BLaER1 treated with 17β-estradiol and CSF1 and Interleukin-3, amounts not matched to agents 10 nM and 100 nM (cell line): ENCODE data around the gene NUDT14.

Experiments used
- H3K27ac ChIP-seq, 11 experiments: shearing (Covaris generic); formaldehyde crosslinking; 2 replicates each; pipeline ENCODE4 v1.8.1; 2022
- H3K27me3 ChIP-seq, 11 experiments: shearing (Covaris generic); formaldehyde crosslinking; 2 replicates each; pipeline ENCODE4 v1.8.1; 2022
- H3K36me3 ChIP-seq, 11 experiments: shearing (Covaris generic); formaldehyde crosslinking; 2 replicates each; pipeline ENCODE4 v1.8.1; 2022
- H3K4me1 ChIP-seq, 10 experiments: shearing (Covaris generic); formaldehyde crosslinking; 2 replicates each; pipeline ENCODE4 v1.8.1; 2022
- H3K4me2 ChIP-seq, 11 experiments: shearing (Covaris generic); formaldehyde crosslinking; 2 replicates each; pipeline ENCODE4 v1.8.1; 2022
- H3K4me3 ChIP-seq, 10 experiments: shearing (Covaris generic); formaldehyde crosslinking; 2 replicates each; pipeline ENCODE4 v1.8.1; 2022
- H3K9ac ChIP-seq, 11 experiments: shearing (Covaris generic); formaldehyde crosslinking; 2 replicates each; pipeline ENCODE4 v1.8.1; 2022
- H3K9me3 ChIP-seq, 11 experiments: shearing (Covaris generic); formaldehyde crosslinking; replicated peaks in 1 of 11; 2 replicates each; pipeline ENCODE4 v1.8.1; 2022
- H4K20me1 ChIP-seq, 11 experiments: shearing (Covaris generic); formaldehyde crosslinking; 2 replicates each; pipeline ENCODE4 v1.8.1; 2022
- Cebpa-rat ChIP-seq, 11 experiments: shearing (Covaris generic); IDR thresholded peaks; 2 replicates each; pipeline ENCODE4 v1.8.1; 2022

The NUDT14 gene

GRCh38 chr14:105180592-105181548, at the start of gene NUDT14:
Gene NUDT14, minus strand, starts transcription at chr14:105181312. Its CDS starts 103 bp downstream, at chr14:105181209.
- H3K27me3 ChIP-seq, result peaks cover 0 to 18% (median 0%) of the 10 kb centered on the region in 11 experiments; a peak in 3 of 22 replicates
- peaks cover 62 to 93% (median 88%) of the 10 kb centered on the region in 10 experiments for H3K4me1 ChIP-seq
- peaks cover 11 to 48% (median 34%) of the 10 kb centered on the region in 11 experiments; a peak in 17 of 22 replicates for H4K20me1 ChIP-seq
- H3K4me2 ChIP-seq, result peak within 1 kb of the TSS; percentile 86 to 100 (median 96)
- no peak for TF ChIP-seq Cebpa-rat (IDR thresholded peaks at IDR 0.05)
- H3K9me3 ChIP-seq, result no peaks in the 10 kb centered on the region
- peak within 1 kb of the TSS in 9 of 11 experiments; percentile 29 to 70 (median 61); a peak in 15 of 22 replicates for H3K27ac ChIP-seq
- no peaks in the 10 kb centered on the region for H3K36me3 ChIP-seq
- peak within 1 kb of the TSS; percentile 55 to 72 (median 61) for H3K4me3 ChIP-seq
- H3K9ac ChIP-seq, result peak within 1 kb of the TSS; percentile 63 to 76 (median 72); a peak in 21 of 22 replicates

GRCh38 chr14:105229099-105229655, 48.1 kb upstream of the NUDT14 start:
- no peak overlapping the region for H3K9ac ChIP-seq
- peaks cover 0 to 5% (median 4%) of the 10 kb centered on the region in 11 experiments; a peak in 20 of 22 replicates for H3K9me3 ChIP-seq
- H3K4me2 ChIP-seq, result no peak overlapping the region
- peaks cover 11 to 24% (median 17%) of the 10 kb centered on the region in 10 experiments for H3K4me1 ChIP-seq
- no peak for TF ChIP-seq Cebpa-rat (IDR thresholded peaks at IDR 0.05)
- H3K36me3 ChIP-seq, result peaks cover 24 to 53% (median 41%) of the 10 kb centered on the region in 11 experiments
- no peaks in the 10 kb centered on the region; a peak in 1 of 22 replicates for H3K27me3 ChIP-seq
- no peak overlapping the region for H3K27ac ChIP-seq
- peaks cover 18 to 54% (median 50%) of the 10 kb centered on the region in 11 experiments; a peak in 21 of 22 replicates for H4K20me1 ChIP-seq
- H3K4me3 ChIP-seq, result no peak overlapping the region

GRCh38 chr14:105228562-105228961, 47.5 kb upstream of the NUDT14 start:
- H4K20me1 ChIP-seq, result peaks cover 24 to 60% (median 57%) of the 10 kb centered on the region in 11 experiments; a peak in 21 of 22 replicates

GRCh38 chr14:105227346-105227745, 46.2 kb upstream of the NUDT14 start:
- no peak overlapping the region for H3K4me3 ChIP-seq
- no peak overlapping the region for H3K4me2 ChIP-seq
- no peaks in the 10 kb centered on the region; a peak in 1 of 22 replicates for H3K27me3 ChIP-seq
- TF ChIP-seq Cebpa-rat (IDR thresholded peaks at IDR 0.05), result no peak
- no peak overlapping the region; a peak in 1 of 22 replicates for H3K27ac ChIP-seq
- peaks cover 34 to 72% (median 69%) of the 10 kb centered on the region in 11 experiments; a peak in 21 of 22 replicates for H4K20me1 ChIP-seq
- no peak overlapping the region; a peak in 1 of 22 replicates for H3K9ac ChIP-seq
- peaks cover 0 to 4% (median 3%) of the 10 kb centered on the region in 11 experiments; a peak in 20 of 22 replicates for H3K9me3 ChIP-seq
- H3K4me1 ChIP-seq, result peaks cover 24 to 42% (median 36%) of the 10 kb centered on the region in 10 experiments
- peaks cover 24 to 52% (median 43%) of the 10 kb centered on the region in 11 experiments for H3K36me3 ChIP-seq

More at GRCh38 chr14:105228562-105228961, 47.5 kb upstream of the NUDT14 start:
- Histone ChIP-seq H3K9me3 (peaks cover 0 to 5% (median 4%) of the 10 kb centered on the region in 11 experiments; a peak in 20 of 22 replicates), H3K4me2 (no peak overlapping the region), H3K9ac (no peak overlapping the region), H3K4me3 (no peak overlapping the region), H3K27me3 (no peaks in the 10 kb centered on the region; a peak in 1 of 22 replicates), H3K36me3 (peaks cover 24 to 53% (median 41%) of the 10 kb centered on the region in 11 experiments), H3K27ac (no peak overlapping the region), H3K4me1 (peaks cover 17 to 30% (median 24%) of the 10 kb centered on the region in 10 experiments)
- no peak for TF ChIP-seq Cebpa-rat (IDR thresholded peaks at IDR 0.05)

GRCh38 chr14:105226198-105226597, 45.1 kb upstream of the NUDT14 start:
- Histone ChIP-seq H3K27ac (no peak overlapping the region), H3K4me3 (no peak overlapping the region), H3K9ac (no peak overlapping the region), H3K4me1 (peaks cover 24 to 53% (median 41%) of the 10 kb centered on the region in 10 experiments), H3K4me2 (no peak overlapping the region), H3K9me3 (no peaks in the 10 kb centered on the region), H3K36me3 (peaks cover 31 to 64% (median 51%) of the 10 kb centered on the region in 11 experiments), H4K20me1 (peaks cover 44 to 84% (median 80%) of the 10 kb centered on the region in 11 experiments; a peak in 21 of 22 replicates), H3K27me3 (no peaks in the 10 kb centered on the region; a peak in 1 of 22 replicates)
- TF ChIP-seq Cebpa-rat (IDR thresholded peaks at IDR 0.05), result no peak

- Histone ChIP-seq H3K4me3 (no peak overlapping the region; a peak in 1 of 20 replicates), H3K36me3 (peaks cover 38 to 76% (median 63%) of the 10 kb centered on the region in 11 experiments), H3K27me3 (no peaks in the 10 kb centered on the region; a peak in 1 of 22 replicates), H4K20me1 (peaks cover 44 to 96% (median 92%) of the 10 kb centered on the region in 11 experiments; a peak in 21 of 22 replicates), H3K9me3 (no peaks in the 10 kb centered on the region), H3K9ac (peak overlapping the region in 2 of 11 experiments; percentile 5 to 11; a peak in 1 of 22 replicates), H3K27ac (peak overlapping the region in 4 of 11 experiments; percentile 10 to 27 (median 24); a peak in 6 of 22 replicates), H3K4me1 (peaks cover 24 to 65% (median 52%) of the 10 kb centered on the region in 10 experiments), H3K4me2 (peak overlapping the region; percentile 46 to 76 (median 66); a peak in 20 of 22 replicates)
- no peak for TF ChIP-seq Cebpa-rat (IDR thresholded peaks at IDR 0.05)
These were observed 43.9 kb upstream of the NUDT14 start for GRCh38 chr14:105224845-105225570.

GRCh38 chr14:105223770-105224544, 42.8 kb upstream of the NUDT14 start:
- no peaks in the 10 kb centered on the region for H3K9me3 ChIP-seq
- peak in 8 of 11 experiments; percentile 27 to 65 (median 54); a peak in 8 of 22 replicates for TF ChIP-seq Cebpa-rat (IDR thresholded peaks at IDR 0.05)
- peaks cover 40 to 100% (median 91%) of the 10 kb centered on the region in 11 experiments; a peak in 21 of 22 replicates for H4K20me1 ChIP-seq
- peaks cover 49 to 82% (median 72%) of the 10 kb centered on the region in 11 experiments for H3K36me3 ChIP-seq
- H3K4me1 ChIP-seq, result peaks cover 24 to 68% (median 55%) of the 10 kb centered on the region in 10 experiments
- peak overlapping the region in 7 of 11 experiments; percentile 14 to 40 (median 38); a peak in 10 of 22 replicates for H3K27ac ChIP-seq
- 0 out of 22 replicates have a peak overlapping the region, but pooled peaks of 1 of the 11 experiments have one; percentile 16 for H3K9ac ChIP-seq
- peak overlapping the region; percentile 46 to 76 (median 66) for H3K4me2 ChIP-seq
- no peak overlapping the region; a peak in 1 of 20 replicates for H3K4me3 ChIP-seq
- no peaks in the 10 kb centered on the region; a peak in 1 of 22 replicates for H3K27me3 ChIP-seq
